ENCODE measurements around the gene RASGRF2.

The RASGRF2 gene
- total RNA-seq: 54.3 to 66.3 reads per million in 2 donors

DNA sequence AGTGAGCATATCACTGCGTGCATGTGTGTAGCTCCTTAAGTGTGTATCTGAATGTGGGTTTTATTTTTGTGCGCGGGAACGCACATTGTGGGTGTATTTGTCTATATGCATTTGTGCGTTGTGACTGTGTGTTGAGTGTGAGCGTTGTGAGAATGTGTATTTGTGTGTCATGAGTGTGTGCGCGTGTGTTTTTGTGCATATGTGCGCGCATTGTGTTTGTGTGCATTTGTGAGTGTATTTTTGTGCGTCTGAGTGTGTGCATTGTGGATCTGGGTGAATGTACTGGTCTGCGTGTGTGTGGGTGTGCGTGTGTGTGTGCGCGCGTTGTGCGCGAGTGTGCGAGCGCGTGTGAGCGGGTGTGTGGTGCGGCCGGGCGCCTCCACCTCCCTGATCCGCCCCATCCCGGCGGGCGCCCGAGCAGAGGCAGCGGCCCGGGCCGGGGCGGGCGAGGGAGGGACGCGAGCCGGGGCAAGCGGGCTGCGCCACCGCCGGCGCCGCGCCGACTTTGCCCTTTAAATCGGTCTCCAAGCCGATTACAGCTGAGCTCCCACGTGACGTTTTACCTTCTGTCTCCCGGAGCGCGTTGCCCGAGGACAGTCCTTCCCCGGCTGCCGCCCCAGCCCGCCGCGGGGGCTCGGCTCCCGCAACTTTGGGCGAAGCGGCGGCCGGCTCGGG lies at the start of gene RASGRF2:
Gene RASGRF2 (plus strand): TSS at position 596 of the 675 bp plus-strand sequence. CDS start 376 bp downstream, outside the sequence.
- peak; percentile 29 for DNase-seq

DNA sequence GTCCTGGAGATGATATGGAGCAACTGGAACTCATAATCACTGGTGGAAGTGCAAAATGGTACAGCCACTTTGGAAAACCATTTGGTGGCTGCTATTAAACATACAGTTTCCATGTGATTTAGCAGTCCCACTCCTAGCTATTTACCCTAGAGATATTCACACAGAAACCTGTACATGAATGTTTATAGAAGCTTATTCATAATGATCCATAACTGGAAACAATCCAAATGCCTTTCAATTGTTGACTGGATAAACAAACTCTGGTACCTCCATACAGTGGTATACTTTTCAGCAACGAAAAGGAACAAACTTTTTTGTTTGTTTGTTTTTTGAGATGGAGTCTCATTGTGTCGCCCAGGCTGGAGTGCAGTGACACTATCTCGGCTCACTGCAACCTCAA lies 47.7 kb upstream of the RASGRF2 start:
- DNase-seq: no peak

DNA sequence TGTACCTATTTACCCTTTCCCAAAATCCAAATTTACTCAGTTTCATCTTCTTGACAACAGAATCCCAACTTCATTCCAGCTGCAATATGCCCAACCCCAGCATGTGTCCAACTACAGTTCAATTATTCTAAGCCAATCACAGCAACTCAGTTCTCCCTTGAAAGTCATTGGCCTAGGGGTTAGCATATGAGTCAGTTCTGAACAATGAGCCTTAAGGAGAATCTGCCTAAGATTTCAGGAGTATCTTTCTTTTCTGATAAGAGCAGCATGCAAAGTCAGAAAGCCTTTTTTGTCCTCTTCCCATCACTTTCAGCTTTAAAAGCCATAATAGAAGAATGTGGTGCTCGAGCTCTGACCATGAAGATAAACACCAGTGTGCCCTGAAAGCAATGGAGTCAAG lies 44.4 kb upstream of the RASGRF2 start:
- no peak for DNase-seq

DNA sequence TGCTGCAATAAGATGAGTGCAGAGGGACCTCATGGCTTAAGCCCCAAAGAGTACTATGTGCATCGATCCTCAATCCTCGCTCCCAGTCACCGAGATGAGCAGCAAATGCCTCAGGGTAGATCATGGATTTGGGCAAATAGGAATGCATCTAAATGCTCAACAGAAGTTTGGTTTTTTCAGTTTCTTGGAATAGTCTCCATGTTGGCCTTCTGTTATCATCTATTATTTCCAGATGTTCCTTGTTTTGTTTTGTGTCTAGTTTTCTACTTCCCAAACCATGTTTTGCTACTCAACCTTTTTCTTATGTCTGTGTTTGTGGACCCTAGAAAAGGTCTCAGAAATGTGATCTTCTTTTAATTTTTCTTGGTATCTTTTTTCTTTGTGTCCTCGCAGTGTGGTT lies 43.5 kb upstream of the RASGRF2 start:
- DNase-seq: no peak

DNA sequence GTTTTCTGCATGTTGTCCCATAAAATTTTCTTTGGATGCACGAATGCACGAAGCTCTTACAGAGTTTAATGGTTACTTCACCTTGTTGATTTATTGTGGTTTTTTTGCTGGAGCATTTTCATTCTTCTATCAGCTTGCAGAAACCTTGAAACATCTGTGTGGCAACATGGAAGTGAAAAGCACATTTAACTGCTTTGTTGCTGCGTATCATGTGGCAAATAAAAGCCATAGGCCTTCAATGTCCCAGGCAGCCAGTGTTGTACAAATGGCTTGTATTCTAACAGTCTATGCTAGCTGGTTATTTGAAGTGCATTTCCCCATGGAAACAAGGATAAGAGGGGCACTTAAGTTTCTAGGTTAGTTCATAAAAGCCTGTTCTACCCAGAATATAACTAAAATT lies 42.5 kb upstream of the RASGRF2 start:
- no peak for DNase-seq

GRCh38 chr5:80919678-80920196 lies 40.4 kb upstream of the RASGRF2 start:
- DNase-seq: no peak

GRCh38 chr5:80920333-80920732 lies 39.8 kb upstream of the RASGRF2 start:
- DNase-seq: no peak

GRCh38 chr5:80921026-80921425 lies 39.1 kb upstream of the RASGRF2 start:
- DNase-seq: no peak

DNA sequence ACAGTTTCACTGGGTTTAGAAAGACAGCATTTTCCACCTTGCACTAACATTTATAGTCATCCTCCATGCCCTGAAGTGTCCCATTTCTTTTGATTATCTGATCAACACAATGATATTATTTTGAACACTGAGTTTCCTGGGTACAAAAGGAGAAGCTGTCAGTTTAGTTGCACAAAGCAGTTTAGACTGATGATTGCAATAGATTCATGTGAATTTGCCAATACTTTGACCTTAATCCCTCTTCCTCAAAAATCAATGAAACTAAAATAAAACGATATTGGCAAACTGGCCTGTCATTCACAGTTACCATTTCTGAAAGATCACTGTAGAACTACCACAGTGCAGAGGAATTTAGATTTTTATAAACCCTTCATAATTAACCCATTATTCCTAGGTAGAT lies 34.2 kb upstream of the RASGRF2 start:
- DNase-seq: no peak

- DNase-seq: no peak
Measured at GRCh38 chr5:80926536-80926935, 33.6 kb upstream of the RASGRF2 start.

- no peak for DNase-seq
Measured at GRCh38 chr5:80926979-80927656, 33.0 kb upstream of the RASGRF2 start.

GRCh38 chr5:80928073-80928472 lies 32.1 kb upstream of the RASGRF2 start:
- DNase-seq: no peak

DNA sequence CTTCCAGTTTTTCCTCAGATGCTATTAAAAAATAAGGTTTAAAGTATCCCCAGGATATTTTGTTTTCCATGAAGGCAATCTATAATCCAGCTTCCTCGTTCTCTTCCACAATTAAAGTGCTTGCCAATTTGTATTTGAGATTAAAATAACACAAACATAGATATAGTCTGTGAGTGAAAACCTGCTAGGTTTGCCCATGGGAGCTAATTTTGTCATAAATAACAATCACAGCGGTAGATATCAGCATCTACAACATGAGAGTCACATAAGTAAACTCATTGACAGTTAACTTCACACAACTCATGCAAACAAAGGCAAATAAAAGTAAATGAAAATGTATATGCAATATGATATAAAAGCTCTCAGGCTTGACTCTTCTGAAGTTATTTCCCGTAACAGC lies 29.2 kb upstream of the RASGRF2 start:
- no peak for DNase-seq

- DNase-seq: no peak
Measured at GRCh38 chr5:80931411-80931810, 28.8 kb upstream of the RASGRF2 start.

GRCh38 chr5:80933036-80933435 lies 27.1 kb upstream of the RASGRF2 start:
- no peak for DNase-seq

DNA sequence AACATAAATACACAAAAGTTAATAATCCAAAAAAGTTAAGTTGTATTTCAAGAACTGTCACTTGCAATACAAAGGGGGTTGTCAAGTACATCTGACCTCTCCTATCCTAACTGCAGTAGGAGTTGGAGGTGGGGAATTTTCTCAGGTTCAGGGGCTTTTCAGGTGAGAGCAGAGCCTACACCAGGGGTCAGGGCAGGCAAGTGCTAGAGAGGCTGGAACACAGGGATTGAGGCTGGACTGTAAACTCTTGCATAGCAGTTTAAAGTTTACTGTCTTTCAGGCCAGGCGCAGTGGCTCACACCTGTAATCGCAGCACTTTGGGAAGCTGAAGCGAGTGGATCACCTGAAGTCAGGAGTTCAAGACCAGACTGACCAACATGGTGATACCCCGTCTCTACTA lies 25.4 kb upstream of the RASGRF2 start:
- DNase-seq: no peak

- no peak for DNase-seq
Measured at GRCh38 chr5:80935811-80936385, 24.3 kb upstream of the RASGRF2 start.

GRCh38 chr5:80936881-80937280 lies 23.3 kb upstream of the RASGRF2 start:
- no peak for DNase-seq

- no peak for DNase-seq
Measured at GRCh38 chr5:80937584-80938356, 22.4 kb upstream of the RASGRF2 start.

DNA sequence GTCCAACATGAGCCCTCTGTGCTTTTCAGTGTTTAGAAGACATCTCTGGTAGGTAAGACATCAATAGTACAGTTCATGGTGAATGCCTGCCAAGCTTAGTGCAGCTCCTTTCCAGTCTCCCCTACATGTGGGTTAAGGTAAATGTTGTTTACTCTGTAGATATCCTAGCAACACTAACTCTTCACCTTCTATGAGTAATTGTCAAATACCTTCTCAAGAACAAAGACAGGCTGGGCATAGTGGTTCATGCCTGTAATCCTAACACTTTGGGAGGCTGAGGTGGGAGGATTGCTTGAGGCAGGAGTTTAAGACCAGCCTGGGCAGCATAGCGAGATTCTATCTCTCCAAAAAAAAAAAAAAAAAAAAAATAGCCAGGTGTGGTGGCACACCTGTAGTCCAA lies 18.7 kb upstream of the RASGRF2 start:
- no peak for DNase-seq

GRCh38 chr5:80951366-80951765 lies 8.8 kb upstream of the RASGRF2 start:
- DNase-seq: no peak

DNA sequence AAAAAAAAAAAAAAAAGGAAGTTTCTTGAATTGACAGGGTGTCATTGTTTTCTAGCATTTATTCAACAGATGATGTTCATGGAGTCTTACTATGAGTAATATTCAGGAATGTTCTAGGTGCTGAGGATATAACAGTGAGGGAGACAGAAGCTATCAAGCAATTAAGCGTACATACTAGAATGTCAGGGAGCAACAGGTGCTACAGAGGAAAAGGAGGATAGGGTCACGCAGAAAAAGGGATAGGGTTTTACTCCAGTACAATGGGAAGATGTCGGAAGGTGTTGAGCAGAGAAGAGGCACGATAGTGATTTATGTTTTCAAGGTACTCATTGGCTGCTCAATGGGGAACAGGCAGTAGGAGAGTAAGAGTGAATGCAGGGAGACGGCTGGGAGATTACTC lies 6.6 kb upstream of the RASGRF2 start:
- DNase-seq: no peak

DNA sequence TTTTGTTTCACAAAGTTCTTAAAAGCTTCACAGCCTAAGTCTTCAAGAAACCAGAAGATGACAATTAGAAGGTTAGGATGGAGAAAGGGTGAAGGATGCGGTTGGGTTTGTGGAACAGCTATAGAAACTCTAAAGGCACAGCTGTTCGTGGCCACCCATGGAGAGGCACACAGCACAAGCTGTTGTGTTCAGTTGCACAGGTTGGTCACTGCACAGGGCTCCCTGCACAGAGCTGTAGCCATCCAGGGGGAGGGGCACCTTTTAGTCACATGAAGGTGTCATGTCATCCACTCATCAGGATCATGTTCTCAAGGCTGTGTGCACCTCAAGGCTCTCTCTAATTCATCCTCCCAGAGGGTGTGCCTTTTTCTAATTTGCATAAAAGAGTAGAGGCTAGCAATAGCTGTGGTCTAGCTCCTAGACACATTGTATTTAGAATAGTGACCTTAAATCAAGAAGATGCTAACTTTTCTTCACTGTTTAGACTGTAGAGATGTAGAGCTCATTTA lies 5.0 kb upstream of the RASGRF2 start:
- no peak for DNase-seq
